HG03196 (cell line): ENCODE data around the gene SLC26A4.

Experiments used
- ATAC-seq: cut with Tn5 transposase; IDR thresholded peaks from one replicate; pipeline ENCODE4 v1.9.1; 2021; ENCODE audit not compliant: unreplicated experiment

SLC26A4 gene

GRCh38 chr7:107694386-107694785 lies 33.8 kb downstream of the SLC26A4 start:
- no peak for ATAC-seq

- no peak for ATAC-seq
These were observed 35.8 kb downstream of the SLC26A4 start for GRCh38 chr7:107696330-107696946.

GRCh38 chr7:107697321-107698049 lies 36.9 kb downstream of the SLC26A4 start:
- no peak for ATAC-seq

- ATAC-seq, result no peak
These were observed 39.9 kb downstream of the SLC26A4 start for GRCh38 chr7:107700570-107700969.

GRCh38 chr7:107701191-107701590 lies 40.6 kb downstream of the SLC26A4 start:
- ATAC-seq, result no peak

GRCh38 chr7:107703219-107703618 lies 42.6 kb downstream of the SLC26A4 start:
- no peak for ATAC-seq

GRCh38 chr7:107703872-107704271 lies 43.2 kb downstream of the SLC26A4 start:
- no peak for ATAC-seq

- no peak for ATAC-seq
These were observed 48.3 kb downstream of the SLC26A4 start for GRCh38 chr7:107708956-107709355.

- ATAC-seq, result no peak
These were observed 50.7 kb downstream of the SLC26A4 start for GRCh38 chr7:107711301-107711700.

GRCh38 chr7:107712025-107712424 lies 51.4 kb downstream of the SLC26A4 start:
- ATAC-seq, result no peak

- no peak for ATAC-seq
These were observed 52.3 kb downstream of the SLC26A4 start for GRCh38 chr7:107712896-107713295.

- ATAC-seq, result no peak
These were observed 54.9 kb downstream of the SLC26A4 start for GRCh38 chr7:107715531-107715930.

- ATAC-seq, result no peak
These were observed 58.0 kb downstream of the SLC26A4 start for GRCh38 chr7:107718456-107719193.

GRCh38 chr7:107721286-107721685 lies 60.7 kb downstream of the SLC26A4 start:
- ATAC-seq, result no peak

- no peak for ATAC-seq
These were observed 62.6 kb downstream of the SLC26A4 start for GRCh38 chr7:107723255-107723654.

- ATAC-seq, result no peak
These were observed 64.6 kb downstream of the SLC26A4 start for GRCh38 chr7:107725138-107725740.

- no peak for ATAC-seq
These were observed 65.9 kb downstream of the SLC26A4 start for GRCh38 chr7:107726356-107727130.

- no peak for ATAC-seq
These were observed 67.6 kb downstream of the SLC26A4 start for GRCh38 chr7:107728276-107728675.

GRCh38 chr7:107742678-107743566 lies 82.3 kb downstream of the SLC26A4 start:
- ATAC-seq, result peak; percentile 29
